NCI-H748 treated with DMSO at 0.1 percent for 48 hours (cell line): ENCODE data around the gene FFAR4.

Experiments
- DNase-seq: peaks from one replicate; lab custom pipeline; 2025; lab: John Stamatoyannopoulos, UW

The FFAR4 gene

DNA sequence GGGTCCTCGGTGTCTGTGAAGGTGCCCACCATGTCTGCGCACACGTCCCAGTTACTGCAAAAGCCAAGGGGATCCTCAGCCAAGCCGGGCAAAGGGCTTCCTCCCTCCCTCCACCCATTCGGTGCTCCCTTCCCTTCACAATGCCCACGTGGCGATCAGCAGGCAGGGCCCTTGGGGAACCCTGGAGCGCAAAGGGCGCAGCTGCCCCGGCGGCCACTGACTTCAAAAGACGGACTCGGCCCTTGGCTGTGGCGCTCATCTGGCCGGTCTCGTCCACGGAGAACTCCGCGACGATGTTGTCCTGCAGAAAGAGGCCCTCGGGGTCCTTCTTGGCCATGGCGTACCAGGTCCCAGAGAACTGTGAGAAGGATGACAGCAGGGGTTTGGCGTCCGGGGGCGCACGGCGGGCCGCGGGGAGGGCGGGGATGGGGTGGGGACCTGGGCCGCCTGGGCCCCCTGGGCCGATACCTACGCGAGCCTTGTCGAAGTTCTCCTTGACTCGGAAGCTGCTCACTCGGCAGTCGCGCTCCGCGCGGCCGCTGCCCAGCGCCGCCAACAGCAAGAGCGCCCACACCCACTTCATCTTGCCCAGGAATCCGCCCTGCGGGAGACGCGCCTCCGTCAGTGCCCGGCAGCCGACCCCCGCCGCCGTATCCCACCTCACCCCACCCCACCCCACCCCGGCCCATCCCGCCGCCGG lies 34.1 kb downstream of the FFAR4 start:
- no peak for DNase-seq

DNA sequence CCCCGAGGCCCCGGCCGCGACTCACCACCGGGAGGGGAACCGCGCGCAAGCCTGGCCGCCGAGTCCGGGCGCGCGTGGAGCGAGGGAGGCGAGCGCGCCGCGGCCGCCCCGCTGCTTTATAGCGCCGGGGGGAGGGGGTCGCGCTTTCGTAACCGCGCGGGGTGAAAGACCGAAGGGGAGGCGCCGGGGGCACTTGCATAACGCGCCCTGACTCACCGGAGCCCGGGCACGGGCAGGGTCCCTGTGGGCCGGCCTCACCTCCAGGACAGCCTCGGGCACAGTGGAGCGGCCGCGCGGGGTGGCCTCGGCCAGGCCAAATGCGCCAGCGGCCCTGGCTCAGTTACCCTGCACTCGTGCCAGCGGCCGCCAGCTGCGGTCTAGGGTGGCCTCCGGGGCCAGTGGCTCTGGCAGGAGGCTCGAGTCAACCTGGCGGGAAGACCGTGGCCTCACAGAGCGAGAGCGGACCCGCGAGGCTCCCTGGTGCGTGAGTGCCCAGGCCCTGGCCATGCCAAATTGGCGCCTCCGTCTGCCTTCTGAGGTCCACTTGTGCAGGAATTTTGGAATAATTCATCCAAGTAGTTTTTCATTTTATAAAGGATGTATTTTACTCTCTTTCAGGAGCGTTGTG lies 34.8 kb downstream of the FFAR4 start, which contains the start of gene RBP4:
TSS of gene RBP4 (minus strand) at position 90 of the 628 bp plus-strand sequence. CDS start 207 bp downstream, outside the sequence.
- no peak for DNase-seq

DNA sequence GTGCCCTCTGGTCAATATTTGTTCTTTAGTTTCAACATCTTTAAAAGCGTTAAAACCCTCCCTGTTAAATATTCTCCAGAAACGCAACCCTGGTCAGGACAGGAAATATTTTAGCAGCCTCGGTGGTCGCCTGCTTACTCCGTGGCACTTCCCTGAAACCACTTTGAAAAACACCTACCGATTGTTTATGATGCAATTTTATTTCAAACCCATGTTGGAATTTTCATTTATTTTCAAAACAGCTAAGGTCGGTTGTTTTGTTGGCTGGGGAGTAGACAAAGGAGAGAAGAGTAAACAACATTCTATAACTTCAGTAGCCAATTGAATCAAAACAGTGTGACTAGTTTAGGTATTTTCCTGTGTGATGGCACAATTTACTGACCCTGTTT lies 35.3 kb downstream of the FFAR4 start:
- DNase-seq = no peak

DNA sequence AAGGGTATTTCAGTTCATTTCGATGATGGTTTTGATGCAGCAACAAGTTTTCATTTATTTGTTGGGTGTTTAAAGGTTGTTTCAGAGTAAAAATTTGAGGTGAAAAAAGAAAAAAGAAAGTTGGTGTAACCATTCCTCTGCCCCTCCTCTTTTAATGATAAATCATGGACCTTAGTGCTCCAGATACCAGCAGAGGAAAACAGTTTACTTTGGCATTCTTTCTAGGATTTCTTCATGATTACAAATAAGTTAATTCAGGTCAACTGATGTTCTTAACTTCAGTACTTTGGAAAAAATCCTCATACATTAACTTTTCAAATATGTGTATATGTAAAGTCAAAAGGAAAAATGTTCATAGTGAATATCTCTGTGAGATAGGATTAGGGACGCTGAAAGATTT lies 36.6 kb downstream of the FFAR4 start:
- no peak for DNase-seq

DNA sequence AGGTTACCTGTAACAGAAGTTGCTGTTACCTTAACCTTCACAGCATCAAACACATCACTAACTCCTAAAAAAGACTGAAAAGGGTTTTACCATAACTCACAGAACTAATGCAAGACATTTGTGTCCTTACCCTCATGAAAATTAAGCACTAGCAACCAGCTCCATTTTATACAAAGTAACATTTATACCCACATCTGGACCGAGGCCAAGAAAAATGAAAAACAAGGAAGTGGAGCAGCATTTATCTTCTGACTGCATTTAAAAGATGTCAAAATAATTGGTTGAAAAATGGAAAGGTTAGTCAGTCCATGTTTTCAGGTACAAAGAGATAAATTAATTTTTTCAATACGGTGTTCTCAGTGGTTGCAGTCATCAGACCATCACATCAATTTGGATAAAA lies 37.7 kb downstream of the FFAR4 start:
- DNase-seq = no peak

- no peak for DNase-seq
Observed at GRCh38 chr10:93608421-93608820, 42.0 kb downstream of the FFAR4 start.

GRCh38 chr10:93612311-93612710 lies 45.8 kb downstream of the FFAR4 start, which contains the start of gene PDE6C:
Gene PDE6C, plus strand, starts transcription at chr10:93612537. Its CDS starts 189 bp downstream, at chr10:93612726.
- no peak for DNase-seq

DNA sequence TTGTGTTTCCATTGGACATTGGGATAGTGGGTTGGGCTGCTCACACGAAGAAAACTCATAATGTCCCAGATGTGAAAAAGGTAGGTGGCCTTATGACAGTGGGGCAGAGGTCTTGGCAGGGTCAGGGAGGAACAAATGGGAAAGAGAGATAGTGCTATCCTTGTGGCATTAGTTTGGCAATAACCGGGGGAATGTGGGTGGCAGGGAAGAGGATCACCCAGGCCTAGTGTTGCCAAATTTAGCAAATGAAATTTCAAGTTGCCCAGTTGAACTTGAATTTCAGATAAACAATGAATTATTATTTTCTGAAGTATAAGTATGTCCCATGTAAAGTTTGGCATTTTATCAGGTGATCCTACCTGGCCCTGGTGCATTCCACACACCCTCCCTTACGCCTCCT lies 46.7 kb downstream of the FFAR4 start:
- DNase-seq = no peak

- DNase-seq = no peak
Observed at GRCh38 chr10:93614101-93614825, 47.8 kb downstream of the FFAR4 start.

GRCh38 chr10:93615576-93616235 lies 49.2 kb downstream of the FFAR4 start:
- DNase-seq = no peak

- DNase-seq = no peak
Observed at GRCh38 chr10:93620925-93621324, 54.5 kb downstream of the FFAR4 start.

DNA sequence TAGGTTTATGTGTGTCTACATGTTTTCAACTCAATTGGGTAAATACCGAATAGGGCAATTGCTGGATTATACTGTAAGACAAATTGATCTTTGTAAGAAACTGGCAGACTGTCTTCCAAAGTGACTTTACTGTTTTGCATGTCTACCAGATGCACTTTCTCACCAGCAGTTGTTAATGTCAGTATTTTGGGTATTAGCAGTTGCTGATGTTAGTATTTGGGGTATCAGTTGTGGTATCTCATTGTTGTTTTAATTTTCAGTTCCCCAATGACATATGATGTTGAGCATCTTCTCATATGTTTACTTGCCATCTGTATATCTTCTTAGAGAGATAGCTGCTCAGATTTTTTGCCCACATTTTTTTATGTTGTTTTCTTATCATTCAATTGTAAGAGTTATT lies 56.5 kb downstream of the FFAR4 start:
- no peak for DNase-seq

- no peak for DNase-seq
Observed at GRCh38 chr10:93628858-93629257, 62.4 kb downstream of the FFAR4 start.

- no peak for DNase-seq
Observed at GRCh38 chr10:93629647-93630305, 63.3 kb downstream of the FFAR4 start.

DNA sequence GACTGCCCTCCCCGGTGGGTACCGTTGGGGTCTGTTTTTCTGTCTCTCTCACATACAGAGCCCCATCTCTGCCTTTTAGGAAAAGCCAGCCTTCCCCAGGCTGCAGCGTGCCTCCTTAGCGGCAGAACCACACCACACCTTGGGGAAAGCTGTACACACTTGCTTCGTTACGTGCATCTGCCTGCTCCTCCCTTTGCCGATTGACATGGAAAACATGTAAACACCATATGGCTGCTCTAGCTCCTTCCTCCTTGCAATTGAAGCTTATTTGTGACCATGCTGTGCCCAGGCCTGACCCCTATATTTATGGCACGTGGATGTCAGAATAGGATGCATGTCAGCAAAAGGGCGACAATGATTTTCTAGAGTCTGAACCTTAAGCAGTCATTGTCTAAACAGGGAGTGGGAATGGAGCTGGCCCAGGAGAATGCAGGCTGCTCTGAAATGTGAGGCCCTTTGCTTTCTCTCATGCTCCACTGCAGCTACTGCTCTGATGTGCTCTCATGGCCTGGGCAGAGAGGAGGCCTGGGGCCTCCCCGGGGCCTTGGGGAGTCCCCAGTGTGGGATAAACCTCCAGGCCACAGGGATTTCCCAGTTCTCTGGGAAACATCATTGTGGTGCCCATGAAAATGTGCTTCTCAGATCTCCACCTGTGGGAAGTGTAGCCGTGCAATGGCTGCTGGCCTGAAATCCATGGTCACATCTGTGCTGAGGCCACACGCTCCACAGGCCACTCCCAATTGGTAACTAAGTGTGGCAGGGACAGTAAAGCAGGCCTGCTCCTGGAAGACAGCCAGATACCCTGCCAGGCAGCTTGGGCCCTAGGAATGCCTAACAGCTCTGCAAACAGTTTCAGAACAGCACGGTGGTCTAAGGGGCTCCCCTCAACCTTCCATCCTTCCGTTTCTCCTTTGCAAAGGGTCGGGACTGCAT lies 64.4 kb downstream of the FFAR4 start:
- DNase-seq = no peak
